HCEC 1CT (cell line): ENCODE results near the gene FMN2.

Experiments
- DNase-seq: peaks from one replicate; pipeline ENCODE4 v3.0.0-alpha.2; 2017

Gene FMN2

DNA sequence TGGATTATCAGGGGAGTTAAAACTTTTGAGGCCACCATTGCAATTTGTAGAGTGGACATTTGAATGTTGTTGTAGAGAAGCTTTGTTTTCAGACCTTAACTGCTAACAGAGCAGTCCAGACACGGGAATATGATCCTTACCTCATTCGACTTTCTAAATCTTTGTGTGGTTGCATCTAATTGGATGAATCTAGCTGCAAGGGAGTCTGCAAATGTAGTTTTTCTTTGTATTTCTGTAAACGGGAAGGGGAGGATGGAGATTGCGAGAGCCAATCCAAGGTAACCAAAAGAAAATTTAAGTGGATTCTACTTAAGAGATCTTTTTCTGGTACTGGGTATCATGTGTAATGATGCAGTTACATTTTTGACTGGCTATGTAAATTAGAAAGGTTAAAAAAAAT is 110.2 kb downstream of the FMN2 start:
- no peak for DNase-seq

DNA sequence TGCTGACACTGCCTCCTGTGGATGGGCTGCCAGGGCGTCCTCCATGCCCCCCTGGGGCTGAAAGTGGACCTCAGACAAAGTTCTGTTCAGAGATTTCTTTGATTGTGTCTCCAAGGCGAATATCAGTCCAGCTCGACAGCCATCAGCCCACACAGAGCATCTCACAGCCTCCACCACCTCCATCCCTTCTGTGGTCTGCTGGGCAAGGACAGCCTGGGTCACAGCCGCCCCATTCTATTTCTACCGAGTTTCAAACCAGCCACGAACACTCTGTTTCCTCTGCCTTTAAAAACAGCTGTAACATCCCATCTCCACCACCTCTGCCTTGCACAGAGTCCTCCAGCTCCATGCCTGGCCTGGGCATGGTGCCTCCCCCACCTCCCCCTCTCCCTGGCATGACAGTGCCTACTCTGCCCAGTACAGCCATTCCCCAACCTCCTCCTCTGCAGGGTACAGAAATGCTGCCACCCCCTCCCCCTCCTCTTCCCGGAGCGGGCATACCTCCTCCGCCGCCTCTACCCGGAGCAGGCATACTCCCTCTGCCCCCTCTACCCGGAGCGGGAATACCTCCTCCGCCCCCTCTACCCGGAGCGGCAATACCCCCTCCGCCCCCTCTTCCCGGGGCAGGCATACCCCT is 115.5 kb downstream of the FMN2 start:
- DNase-seq = no peak

GRCh38 chr1:240210026-240210425 is 118.3 kb downstream of the FMN2 start:
- peak; percentile 26 for DNase-seq

DNA sequence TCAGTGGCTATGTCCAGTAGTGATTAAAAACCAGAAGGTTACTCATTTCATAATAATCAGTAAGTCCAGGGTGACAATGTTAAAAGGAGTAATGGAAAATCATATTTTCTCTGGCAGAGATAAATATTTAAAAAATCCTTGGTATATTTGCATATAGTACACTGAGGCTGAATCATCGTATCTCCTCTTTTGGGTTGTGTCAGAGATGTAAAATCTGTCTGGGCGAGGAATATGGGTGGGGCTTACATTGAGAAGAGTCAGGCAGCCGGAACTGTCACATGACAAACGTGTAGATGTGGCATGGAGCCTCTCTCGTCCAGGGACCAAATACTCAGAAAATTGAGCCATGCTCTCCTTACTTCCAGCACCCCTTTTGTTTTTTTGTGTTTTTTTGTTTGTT is 120.9 kb downstream of the FMN2 start:
- DNase-seq = peak; percentile 85

GRCh38 chr1:240217403-240217802 is 125.7 kb downstream of the FMN2 start:
- DNase-seq = peak; percentile 51

GRCh38 chr1:240219104-240219503 is 127.4 kb downstream of the FMN2 start:
- DNase-seq = no peak

GRCh38 chr1:240226102-240226501 is 134.4 kb downstream of the FMN2 start:
- no peak for DNase-seq

DNA sequence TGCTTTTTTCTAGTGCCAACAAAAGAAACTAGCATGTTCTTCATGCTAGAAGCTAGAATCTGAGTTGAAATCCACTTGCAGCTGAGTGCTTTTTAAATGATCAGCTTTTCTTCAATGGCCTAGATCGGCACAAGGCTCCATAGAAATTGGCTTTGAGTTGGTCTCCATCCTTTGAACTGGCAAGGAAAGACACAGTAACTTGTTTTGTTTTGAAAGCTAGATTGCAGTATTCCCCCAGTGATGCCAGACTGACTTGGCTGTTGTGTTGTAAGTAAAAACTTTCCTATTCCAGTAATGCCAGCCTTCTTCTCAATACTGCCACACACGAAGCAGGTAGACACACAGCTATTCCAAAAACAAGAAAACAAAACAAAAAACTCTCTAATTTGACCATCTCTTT is 139.1 kb downstream of the FMN2 start:
- DNase-seq = no peak

DNA sequence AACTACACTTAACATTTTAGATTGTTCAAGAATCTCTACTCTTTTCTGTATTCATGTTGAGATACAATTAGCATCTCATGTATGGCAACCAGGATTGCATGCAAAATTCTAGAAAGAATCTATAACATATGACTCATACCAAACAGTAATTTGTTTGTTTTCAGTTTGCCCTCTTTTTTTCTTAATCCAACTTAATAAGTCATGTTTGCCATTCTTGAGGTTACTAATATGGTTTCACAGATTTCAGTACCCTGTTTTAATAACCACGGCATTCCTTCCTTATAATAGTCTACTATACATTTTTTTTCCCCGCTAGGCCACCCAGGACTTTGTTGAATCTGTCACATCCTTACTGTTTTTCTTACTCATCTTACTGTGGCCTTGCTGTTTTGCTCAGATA is 140.8 kb downstream of the FMN2 start:
- peak; percentile 93 for DNase-seq

- DNase-seq = peak; percentile 95
Measured at GRCh38 chr1:240234485-240235210, 143.0 kb downstream of the FMN2 start.

DNA sequence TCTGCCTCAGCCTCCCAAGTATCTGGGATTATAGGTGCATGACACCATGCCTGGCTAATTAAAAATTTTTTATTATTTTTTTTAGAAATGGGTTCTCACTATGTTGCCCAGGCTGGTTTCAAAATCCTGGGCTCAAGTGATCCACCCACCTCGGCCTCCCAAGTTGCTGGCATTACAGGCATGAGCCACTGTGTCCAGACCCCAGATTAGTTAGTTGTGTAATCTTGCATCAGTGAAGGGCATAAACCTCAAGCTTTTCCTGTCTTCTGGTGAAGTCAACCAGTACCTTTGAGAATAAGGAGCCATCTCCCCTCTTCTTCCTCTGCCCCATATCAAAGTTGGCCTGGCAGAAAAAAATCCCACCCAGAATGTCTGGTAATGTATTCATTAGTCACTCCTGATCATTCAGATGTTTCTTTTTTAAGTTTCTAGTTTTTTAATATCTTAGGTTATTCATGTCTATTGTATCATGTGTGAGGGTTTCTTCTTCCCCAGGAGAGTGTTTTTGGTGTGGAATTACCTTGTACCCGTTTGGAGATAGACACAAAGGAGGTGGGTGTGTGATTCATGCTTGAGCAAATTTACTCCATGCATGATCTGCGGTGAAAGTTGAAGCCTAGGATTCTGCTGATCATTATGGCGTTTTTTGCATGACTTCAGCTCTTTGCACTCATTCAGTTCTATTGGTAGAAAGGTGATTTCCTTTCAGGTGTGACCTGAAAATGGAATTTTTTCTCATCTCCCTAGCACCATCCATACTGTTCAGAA is 144.0 kb downstream of the FMN2 start:
- peak; percentile 62 for DNase-seq

GRCh38 chr1:240237305-240237721 is 145.6 kb downstream of the FMN2 start:
- DNase-seq = peak; percentile 29

DNA sequence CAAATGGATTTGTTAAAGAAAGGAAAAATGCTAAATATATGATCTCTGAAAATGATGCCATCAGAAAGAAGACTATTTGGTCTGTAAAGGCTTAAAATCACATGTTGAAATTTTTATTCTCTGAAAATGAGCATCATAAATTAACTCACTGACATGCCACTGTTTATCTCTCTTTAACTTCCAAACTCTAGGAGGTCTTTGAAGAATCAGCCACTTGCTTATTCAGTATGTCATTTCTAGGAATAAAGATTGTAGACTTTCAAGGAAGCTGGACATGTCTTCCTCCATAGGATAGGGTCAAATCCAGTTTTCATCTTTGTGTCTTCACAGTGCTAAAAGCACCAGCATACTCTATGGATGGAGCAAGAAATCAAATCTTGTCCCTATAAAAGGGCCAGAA is 147.6 kb downstream of the FMN2 start:
- DNase-seq = no peak

DNA sequence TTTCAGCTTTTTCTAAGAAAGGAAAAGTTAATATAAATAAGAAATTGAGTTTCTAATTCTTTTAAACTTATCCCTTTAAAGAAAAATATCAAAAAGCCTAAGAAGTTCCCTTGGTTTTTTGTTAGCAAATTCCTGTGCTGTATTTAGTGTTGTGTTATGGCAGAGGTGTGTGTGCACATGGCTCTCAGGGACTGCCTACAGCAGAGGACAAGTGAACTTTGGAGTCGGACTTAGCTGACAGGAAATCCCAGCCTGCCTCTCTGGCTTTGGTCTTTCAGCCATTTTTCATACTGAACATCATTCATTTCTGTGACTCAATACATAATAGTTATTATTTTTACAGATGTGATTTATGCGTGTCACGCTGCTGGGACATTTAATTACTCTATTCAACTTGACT is 149.6 kb downstream of the FMN2 start:
- no peak for DNase-seq

GRCh38 chr1:240242601-240243144 is 151.0 kb downstream of the FMN2 start:
- DNase-seq = peak; percentile 95

DNA sequence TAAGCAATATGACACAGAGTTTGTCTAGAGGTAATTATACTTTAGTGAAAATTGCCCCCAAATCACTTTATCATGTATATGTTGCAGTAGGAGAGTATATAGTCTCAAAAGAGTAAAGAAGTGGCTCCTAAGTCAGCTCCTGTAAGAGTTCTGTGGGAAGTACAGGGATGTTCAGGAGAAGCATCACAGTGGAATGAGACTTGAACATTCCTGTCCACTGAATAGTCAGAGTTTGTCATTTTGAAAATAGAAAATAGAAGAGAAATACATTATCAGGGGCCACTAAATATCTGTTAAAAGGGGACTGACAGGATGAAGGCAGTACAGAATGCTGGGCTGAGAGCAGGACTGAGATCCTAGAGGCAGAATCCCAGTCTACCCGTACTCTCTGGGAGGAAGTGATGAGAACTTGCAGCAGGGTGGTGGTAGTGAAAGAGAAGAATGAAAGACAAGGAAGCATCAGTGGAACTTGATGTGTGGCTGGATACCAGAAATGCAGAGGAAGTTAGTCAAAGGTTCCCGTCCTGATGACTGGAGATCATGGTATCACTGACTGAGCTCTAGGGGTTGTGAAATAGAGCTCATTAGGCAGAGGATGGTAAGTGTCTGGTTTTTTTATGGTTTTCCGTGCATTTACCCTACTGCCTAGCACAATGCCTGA is 153.4 kb downstream of the FMN2 start:
- peak; percentile 95 for DNase-seq

DNA sequence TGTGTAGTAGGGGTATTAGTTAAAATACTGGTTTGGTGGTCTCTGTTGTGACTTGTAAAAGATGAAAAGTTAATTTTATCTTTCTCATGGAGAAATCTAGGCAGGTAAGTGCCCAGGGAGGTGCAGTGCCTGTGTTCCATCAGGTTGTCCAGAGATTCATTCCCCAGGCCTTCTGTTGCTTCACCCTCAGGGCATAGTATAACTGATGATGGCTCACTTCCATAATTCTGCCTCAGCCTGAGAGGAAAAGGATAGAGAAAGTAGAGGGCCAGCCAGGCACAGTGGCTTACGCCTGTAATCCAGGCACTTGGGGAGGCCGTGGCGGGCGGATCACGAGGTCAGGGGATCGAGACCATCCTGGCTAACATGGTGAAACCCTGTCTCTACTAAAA is 153.9 kb downstream of the FMN2 start:
- DNase-seq = no peak

DNA sequence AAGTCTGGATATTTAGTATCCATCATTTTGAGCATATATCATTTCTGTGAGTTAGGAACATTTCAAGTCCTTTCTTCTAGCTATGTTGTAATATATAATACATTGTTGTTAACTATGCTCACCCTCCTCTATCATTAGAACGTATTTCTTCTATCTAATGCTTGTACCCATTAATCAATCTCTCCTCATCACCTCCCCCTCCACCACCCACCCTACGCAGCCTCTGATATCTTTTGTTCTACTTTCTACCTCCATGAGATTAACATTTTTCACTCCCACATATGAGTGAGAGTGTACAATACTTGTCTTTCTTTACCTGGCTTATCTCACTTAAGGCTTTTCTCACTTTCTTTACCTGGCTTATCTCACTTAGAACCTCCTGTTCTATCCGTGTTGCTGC is 156.2 kb downstream of the FMN2 start:
- no peak for DNase-seq

DNA sequence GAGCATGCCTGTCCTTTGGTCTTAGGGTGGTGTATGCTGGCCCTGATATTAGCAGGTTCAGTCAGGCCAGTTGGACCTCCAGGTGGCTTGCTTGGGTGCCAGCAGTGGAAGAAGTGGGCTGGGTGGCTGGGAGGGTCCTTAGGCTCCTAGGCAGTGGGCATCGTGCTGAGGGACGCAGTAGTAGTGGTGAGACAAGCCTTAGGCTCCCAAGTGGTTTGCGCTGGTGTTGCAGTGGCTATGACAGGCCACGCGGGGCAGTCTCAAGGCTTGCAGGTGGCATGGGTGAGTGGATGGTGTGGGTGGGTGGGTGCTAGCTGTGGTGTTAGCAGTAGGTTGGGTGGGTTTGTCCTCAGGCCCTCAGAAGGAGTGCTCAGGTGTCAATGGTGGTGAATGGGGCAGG is 162.3 kb downstream of the FMN2 start:
- DNase-seq = no peak

- DNase-seq = no peak
Measured at GRCh38 chr1:240254778-240255291, 163.2 kb downstream of the FMN2 start.

GRCh38 chr1:240255922-240256321 is 164.2 kb downstream of the FMN2 start:
- no peak for DNase-seq

- DNase-seq = no peak
Measured at GRCh38 chr1:240256836-240257503, 165.3 kb downstream of the FMN2 start.
